HG03039 (cell line): ENCODE measurements around the gene MON2.
"Not testable (repeated sequence)": the region's sequence is repeated elsewhere in the genome, so short reads cannot be mapped to it uniquely, and the experiment has no call there.

Experiments
- ATAC-seq: cut with Tn5 transposase; IDR thresholded peaks from one replicate; pipeline ENCODE4 v1.9.1; 2021; ENCODE audit warnings: mild to moderate bottlenecking, moderate library complexity; ENCODE audit not compliant: unreplicated experiment

MON2 gene

GRCh38 chr12:62472472-62472871 is 5.8 kb downstream of the MON2 start:
- ATAC-seq: no peak

DNA sequence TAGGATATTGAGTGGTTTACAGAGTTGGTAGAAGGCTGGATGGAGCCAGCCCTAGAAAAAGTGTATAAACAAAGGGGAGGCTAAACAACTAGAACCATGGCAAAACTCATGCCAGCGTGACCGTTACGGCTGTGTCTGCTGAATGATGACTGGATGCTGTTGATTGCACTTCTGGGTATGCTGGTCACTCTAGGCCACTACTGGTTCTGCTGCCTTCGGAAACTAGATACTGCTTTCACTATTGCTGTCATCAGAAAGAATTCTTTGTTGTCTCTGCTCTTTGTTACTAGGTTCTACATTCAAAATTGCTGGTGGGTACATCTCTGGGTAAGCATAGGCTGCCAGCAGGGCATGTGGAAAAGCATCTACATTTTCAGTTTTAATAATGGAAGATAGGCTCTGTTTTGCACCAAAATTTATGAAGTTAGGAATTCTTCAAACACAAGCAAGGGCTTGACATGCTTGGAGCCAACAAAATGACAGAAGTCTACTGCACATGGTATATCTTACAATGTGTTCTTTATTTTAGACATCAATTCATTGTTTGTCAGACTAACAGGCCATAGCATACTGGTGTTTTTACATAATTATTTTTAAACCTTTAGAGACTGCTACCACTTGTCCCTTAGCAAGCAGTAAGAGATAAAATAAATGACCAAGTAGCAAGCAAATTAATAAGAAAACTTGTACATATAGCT is 15.4 kb downstream of the MON2 start:
- ATAC-seq: no peak

DNA sequence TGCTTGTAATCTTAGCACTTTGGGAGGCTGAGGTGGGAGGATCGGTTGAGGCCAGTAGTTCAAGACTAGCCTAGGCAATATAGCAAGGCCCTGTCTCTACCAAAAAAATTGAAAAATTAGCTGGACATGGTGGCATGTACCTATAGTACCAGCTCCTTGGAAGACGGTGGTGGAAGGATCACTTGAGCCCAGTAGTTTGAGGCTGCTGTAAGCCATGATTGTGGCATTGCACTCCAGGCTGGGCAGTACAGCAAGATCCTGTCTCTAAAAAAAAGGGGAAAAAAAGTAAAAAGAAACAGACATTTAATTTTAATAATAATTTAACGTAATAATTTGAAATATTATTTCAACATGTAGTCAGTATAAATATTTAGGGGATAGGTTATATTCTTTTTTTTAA is 16.1 kb downstream of the MON2 start:
- ATAC-seq: no peak

DNA sequence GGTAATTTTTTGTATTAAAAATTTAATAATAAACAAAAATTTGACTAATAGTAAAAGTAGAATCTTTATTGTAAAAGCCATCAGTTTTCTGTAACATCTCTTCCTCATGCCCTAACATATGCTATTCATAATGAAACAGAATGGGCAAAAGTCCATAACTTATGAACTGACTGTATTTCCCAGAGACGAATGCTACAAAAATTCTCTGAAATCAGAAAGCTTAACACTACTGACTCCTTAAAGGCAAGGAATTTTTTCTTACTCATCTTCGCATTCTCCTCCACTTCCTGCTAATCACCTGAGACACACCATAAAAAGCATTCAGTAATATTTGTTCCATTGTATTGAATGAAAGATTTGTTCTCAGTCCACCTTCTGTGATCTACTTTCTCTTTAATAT is 17.6 kb downstream of the MON2 start:
- ATAC-seq: no peak

DNA sequence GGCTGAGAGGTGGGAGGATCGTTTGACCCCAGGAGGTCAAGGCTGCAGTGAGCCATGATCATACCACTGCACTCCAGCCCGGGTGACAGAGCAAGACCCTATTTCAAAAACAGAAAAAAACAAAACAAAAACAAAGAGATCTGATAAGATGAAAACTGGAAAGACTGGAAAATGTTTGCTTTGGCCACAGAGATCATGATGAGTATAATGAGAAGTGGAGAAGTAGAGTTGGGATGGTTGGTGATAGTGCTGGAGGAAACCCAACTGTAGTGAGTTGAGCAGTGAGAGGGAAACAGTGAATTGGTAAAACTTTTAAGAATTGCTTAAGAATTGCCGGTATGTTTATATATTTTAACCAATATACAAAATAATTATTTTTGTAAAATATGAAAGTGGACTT is 39.2 kb downstream of the MON2 start:
- ATAC-seq: no peak

- ATAC-seq: no peak
These were observed 46.3 kb downstream of the MON2 start for GRCh38 chr12:62512901-62513300.

DNA sequence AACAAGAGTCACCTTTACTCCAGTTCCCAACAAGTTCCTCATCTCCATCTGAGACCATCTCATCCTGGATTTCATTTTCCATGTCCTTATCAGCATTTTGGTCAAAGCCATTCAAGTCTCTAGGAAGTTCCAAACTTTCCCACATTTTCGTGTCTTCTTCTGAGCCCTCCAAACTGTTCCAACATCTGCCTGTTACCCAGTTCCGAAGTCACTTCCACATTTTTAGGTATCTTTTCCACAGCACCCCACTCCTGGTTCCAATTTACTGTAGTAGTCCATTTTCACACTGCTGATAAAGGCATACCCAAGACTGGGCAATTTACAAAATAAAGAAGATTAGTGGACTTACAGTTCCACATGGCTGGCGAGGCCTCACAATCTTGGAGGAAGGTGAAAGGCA is 47.5 kb downstream of the MON2 start:
- ATAC-seq: not testable (repeated sequence)

GRCh38 chr12:62516927-62517326 is 50.3 kb downstream of the MON2 start:
- no peak for ATAC-seq

DNA sequence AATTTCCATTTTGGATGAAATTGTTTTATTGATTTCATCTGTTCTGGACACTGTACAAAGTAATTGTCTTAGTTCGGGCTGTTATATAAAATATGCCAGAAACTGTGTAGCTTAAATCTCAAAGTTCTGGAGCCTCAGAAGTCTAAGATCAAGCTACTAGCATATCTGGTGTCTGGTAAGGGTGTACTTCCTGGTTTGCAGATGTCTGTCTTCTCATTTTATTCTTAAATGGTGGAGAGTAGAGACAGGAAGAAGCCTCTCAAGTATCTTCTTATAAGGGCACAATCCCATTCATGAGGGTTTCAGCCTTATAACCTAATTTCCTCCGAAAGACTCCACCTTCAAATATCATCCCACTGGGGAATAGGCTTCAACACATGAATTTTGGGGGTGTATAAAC is 51.3 kb downstream of the MON2 start:
- no peak for ATAC-seq

- no peak for ATAC-seq
These were observed 52.4 kb downstream of the MON2 start for GRCh38 chr12:62519043-62519442.

GRCh38 chr12:62520361-62520760 is 53.7 kb downstream of the MON2 start:
- ATAC-seq: no peak

DNA sequence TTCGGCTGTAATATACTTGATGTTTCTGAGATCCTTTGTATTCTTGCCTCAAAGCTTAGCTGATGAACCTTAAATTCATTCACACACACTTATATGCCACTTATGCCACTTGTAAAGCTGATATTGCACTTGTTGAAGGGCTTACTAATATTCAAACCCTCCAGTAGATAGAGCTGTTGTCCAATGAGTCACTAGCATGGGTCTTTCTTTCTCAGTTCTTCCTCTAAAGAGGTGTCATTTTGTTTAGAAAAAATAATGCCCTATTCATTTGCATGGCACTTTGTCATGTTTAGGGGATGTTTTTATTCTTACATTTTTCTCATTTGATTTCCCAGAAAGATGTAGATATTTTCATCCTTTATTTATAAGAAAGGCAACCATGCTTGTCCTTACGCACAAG is 56.4 kb downstream of the MON2 start:
- ATAC-seq: no peak

DNA sequence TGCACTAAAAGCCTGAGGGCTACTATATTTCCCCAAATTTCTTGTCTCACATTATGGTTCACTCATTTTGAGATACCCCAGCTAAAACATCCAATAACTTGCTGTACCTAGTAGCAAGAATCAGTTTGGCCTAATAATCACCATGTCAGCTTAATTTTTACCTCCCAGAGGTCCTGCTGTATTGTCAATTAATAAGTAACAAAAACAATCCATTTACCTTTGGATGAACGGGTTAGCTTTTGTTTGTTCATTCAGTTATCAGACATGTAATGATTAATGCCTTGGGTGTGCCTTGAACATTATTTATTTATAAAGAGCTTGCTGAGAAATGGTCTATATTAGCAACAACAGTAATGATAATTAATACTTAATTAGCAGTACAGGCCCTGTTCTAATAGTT is 57.0 kb downstream of the MON2 start:
- ATAC-seq: no peak

DNA sequence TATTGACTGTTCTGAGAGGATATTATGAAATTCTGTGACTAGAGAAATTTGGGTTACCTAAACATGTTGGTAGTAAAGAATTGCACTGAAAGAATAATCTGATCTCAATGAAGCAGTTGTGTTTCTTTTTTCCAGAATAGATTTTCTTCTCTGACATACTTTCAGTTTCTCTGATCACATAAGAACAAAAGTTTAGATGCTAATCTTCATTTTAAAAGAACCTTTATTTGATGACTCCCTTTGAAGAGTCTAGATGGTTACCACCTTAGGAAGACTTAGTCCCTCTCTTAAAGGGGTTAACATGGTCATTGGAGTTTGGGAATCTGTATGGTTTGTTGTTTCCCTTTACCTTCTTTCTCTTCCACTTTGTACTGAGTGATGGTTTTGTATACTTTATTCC is 58.6 kb downstream of the MON2 start:
- ATAC-seq: no peak

DNA sequence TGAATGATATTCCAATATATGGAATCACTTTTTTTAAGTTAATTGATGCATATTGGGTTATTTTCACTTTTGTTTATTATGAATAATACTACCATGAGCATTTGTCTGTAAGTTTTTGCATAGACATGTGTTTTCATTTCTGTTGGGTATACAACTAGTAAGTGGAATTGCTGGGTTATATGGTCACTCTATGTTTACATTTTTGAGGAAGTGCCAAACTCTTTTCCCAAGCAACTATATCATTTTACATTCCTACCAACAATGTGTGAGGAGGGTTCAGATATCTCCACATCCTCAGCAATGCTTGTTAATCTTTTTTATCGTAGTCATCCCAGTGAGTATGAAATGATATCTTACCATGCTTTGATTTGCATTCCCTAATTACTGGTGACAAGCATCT is 64.0 kb downstream of the MON2 start:
- ATAC-seq: no peak

DNA sequence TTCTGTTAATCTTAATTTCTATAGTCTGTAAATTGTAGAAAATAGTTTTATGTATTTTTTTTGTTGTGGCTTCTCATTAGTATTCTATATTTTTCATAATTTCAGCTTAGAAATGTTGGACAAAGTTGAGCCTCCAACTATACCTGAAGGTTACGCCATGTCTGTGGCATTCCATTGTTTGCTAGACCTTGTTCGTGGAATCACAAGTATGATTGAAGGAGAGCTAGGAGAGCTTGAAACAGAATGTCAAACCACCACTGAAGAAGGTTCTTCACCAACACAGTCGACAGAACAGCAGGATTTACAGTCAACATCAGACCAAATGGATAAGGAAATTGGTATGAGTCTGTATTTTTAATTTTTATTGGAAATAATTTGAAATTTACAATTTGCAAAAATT is 65.7 kb downstream of the MON2 start:
- ATAC-seq: no peak

DNA sequence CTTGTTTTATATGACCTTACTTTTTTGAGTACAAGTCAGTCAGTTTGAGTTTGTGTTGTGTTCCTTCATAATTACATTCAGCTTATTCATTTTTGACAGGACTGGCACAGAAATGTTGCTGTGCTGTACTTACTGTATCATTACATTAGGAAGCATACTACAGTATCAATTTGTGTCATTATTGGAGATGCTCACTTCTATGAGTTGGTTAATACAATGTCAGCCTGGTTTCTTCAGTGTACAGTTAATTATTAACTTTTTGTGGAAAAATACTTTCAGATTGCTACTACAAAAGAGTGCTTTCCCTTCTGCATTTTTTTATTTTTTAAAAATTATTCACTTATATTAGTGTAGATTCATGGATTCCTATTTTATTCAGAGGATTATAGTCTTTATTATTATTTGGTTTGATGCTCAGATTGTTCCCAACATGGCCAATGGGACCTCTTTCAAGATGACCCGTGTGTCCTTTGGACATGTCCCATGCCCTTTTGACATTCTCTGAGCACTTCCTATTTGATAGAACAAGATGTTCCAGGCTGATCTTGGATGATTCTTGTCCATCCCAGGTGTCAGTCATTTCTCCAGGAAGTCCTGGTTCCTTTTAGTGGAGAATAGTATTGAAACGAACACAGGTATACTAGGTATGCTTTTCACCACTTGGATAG is 66.6 kb downstream of the MON2 start:
- ATAC-seq: no peak

- no peak for ATAC-seq
These were observed 67.1 kb downstream of the MON2 start for GRCh38 chr12:62533755-62534107.

GRCh38 chr12:62536546-62536945 is 69.9 kb downstream of the MON2 start:
- ATAC-seq: no peak

GRCh38 chr12:62537551-62537950 is 70.9 kb downstream of the MON2 start:
- no peak for ATAC-seq

GRCh38 chr12:62540354-62540753 is 73.7 kb downstream of the MON2 start:
- ATAC-seq: no peak

DNA sequence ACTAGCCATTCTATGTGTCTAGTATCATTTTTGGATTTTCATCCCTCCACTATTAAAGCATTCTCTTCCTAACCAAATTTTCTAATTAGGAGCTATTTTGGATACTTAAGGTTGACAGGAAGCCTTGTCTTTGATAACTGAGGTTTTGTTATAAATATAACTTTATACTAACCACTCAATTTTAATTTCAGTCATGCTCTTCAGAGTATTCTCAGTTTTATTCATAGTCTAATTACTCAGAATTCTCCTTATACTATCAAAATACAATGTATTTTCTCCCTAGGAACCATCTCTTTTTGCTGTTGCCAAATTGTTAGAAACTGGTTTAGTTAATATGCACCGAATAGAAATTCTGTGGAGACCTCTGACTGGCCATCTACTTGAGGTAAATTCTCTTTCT is 76.2 kb downstream of the MON2 start:
- no peak for ATAC-seq

DNA sequence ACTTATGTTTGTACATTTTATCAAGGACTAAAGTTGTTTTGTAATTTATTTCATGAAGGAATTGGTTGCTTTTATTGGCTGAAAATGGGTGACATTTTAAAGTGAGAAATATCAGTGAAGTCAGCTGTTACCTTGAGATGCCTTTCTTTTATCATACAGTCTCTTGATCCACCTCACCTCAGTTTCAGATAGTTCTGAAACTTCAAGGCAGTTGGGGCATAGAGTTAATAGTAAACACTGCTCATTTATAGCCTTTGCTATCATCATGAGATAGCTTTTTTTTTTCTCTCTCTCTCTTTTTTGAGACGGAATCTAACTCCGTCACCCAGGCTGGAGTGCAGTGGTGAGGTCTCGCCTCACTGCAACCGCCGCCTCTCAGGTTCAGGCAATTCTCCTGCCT is 76.7 kb downstream of the MON2 start:
- ATAC-seq: no peak
